COR-L47 (cell line): ENCODE results near the gene BORCS5.
A peak's percentile ranks its signal among the peaks of the same experiment; 100 is the strongest.
"Not testable (repeated sequence)": the region's sequence is repeated elsewhere in the genome, so short reads cannot be mapped to it uniquely, and the experiment has no call there.

Experiments used
- DNase-seq: peaks from one replicate; lab custom pipeline; 2025; lab: John Stamatoyannopoulos, UW

Gene BORCS5

DNA sequence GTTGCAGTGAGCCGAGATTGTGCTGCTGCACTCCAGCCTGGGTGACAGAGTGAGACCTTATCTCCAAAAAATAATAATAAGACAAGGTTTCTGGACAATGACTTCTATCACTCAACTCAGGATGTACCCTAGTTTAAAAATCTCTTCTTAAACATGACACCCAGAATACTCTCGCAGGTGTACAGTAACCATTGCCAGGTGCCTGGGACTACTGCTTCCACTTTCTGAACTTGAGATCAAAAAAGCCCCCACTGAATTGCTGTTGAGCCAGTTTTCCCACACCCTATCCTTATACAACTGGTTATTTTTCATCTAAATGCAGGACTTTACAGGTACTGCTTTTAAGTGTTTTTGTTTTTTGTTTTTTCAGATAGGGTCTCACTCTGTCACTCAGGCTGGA lies 36.3 kb downstream of the BORCS5 start:
- DNase-seq, result no peak

DNA sequence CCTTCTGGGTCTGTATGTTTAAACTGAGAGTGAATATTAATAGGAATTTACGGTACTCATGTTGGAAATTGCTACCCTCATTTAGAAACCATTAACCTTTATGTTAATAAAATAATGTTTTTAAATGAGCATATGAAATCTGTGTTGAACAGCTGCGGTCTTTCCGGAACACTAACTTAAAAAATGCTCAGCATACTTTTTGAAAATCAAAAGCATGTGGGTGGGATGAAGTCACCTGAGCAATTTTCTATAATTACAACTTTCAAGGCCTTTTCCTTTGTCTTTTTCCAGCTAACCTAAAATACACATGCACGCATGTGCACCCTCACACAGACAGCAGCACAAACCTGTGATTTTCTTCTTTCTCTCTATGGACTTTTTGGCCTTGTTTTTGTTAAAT lies 39.8 kb downstream of the BORCS5 start:
- DNase-seq, result peak; percentile 3

DNA sequence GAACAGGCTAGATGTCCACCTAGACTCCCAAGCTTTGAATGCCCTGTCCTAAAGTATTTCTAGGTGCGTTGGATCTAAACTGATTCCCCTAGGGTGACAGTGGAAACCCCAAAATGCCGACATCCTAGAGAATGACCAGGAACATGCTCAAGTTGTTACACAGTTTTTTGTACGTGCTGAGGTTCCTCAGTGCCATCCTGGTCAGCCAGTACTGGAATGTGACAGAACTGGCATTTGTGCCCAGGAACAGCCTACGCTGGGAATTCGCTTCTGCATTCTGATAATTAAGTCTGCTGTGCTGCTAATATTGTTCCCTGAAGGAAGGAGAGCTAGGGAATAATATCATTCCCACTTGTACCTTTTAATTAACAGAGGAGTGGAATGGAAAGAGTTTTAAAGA lies 40.3 kb downstream of the BORCS5 start:
- no peak for DNase-seq

DNA sequence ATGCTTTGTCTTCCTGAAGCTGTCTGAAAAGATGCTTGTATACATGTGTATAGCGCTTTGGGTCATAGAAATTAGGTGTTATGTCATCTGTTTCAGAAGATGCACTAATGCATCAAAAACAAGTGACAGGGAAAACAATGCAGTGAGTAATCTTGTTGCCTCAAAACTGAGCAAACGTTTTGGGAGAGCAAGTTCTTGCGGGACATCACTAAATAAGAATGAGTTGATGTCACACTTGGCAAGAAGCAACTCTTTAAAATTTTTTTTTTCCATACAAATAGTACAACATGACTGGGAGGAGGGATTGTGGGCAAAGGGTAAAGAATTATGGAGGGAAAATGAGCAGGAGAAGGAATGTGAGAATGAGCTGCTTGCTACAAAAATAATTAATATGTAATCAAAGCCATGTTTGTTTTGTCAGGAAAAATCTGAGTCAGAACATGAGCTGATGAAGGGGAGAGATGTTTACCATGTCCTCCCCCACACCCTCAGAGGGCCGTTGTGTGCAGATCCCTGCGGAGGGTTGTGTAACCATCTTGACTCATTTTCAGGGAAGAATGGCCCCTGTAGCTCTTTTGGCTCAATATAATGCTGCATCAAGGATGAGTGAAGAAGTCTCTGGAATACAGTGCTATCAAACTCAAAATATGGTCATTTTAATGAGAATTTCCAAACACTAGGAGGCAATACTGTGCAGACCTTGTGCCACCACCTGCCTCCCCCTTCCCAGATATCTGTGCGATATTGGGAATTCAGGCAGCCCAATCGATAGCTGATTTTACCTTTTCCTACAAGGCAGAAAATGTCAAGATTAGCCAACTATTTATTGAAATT lies 41.4 kb downstream of the BORCS5 start:
- DNase-seq, result peak; percentile 11

DNA sequence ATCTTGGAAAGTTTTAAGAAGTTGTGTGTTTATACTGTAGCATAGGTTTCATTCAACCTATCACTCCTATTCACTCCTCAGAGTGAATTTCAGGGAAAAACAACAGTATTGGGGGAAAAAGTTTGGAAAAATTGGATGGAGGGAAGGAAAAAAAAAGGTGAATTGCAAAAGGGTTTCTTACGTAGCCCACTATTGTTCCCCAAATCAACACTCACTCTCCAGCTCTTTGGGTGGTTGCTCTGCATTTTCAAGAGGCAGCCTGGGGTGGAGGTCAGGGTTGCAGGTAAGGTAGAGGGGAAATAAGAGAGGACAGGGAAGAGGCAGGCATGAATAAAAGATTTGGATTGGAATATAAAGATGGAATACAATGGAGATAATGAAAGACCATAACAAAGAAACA lies 42.3 kb downstream of the BORCS5 start:
- no peak for DNase-seq

DNA sequence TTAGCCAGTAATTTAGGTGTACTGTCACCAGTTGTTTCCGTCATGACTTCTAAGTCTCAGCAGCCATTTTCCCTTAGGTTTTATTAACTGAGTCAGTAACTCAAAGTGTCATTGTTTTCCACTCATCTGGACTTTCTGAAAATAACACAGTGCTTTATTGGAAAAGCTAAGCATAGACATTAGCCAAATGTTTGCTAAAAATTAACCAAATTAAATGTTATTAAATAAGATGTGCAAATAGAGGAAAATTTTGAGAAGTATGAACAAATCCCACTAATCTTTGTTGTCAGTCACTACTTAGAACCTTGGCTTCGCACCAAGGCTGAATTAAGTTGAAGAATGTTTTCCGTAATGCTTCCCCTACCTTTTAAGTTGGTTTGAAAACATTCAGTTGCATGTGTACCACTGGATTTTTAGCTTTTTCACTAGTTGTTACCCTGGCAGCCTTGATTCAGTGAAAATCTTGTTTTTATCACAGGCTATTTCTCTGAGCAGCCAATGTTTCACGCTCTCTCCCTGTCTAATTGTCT lies 43.0 kb downstream of the BORCS5 start:
- DNase-seq, result no peak

DNA sequence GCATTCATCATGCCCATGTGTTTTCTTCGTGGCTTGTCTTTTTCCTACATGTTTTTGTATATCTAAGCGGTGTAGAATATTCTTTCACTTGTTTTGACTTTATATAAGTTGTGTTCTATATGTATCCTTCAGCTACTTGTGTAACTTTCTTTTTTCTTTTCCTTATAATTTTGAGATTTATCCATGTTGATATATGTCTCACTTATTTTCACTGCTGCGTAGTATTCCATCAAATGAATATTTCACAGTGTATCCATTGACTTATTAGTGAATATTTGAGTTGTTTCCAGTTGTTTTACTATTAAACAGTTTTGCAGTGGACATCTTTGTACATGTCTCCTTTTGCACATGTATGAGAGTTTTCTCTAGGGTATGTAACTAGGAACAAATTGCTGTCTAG lies 43.9 kb downstream of the BORCS5 start:
- no peak for DNase-seq

DNA sequence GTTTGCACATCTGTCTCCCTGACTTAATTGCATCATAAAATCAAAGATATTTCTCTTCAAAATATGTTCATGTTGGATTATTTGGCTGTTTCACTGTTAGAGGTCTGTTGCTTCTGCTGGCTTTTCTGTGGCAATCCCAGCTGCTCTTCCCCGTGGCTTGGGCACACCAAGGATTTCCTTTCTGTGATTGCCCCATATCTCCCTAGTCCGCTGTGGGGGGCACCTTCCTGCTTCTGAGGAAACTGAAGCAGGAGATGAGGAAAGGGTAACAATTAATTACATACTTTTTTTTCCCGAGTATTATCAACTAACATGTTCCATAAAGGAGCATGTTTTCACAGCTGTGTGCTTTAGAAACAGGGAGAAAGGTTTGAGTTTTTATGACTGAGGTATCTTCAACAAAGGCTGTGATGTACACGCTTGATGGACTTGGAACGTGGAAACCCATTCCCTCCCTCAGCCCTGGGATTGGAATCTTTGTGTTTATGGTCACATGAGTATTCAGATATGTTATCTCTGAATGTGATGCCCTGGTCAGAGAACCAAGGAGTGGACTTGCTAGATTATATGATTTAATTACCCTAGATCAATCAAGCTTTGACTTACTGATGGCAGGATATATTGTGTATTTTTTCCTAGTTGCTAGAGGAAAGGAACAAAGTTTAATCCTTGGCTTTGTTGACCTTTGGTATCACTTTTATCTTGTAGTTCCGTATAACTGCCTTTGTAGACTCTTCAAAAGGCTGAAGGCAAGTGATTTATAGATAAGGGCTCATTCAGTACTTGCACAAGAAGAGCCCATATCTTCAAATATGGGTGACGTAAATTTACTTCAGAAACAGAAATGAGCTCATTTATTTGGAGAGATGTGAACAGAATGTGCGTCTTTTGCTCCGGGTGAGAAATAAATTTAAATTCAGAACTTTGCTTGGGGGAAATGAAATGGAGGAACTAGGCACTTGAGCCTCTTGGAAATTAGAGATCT lies 46.7 kb downstream of the BORCS5 start:
- DNase-seq, result no peak

DNA sequence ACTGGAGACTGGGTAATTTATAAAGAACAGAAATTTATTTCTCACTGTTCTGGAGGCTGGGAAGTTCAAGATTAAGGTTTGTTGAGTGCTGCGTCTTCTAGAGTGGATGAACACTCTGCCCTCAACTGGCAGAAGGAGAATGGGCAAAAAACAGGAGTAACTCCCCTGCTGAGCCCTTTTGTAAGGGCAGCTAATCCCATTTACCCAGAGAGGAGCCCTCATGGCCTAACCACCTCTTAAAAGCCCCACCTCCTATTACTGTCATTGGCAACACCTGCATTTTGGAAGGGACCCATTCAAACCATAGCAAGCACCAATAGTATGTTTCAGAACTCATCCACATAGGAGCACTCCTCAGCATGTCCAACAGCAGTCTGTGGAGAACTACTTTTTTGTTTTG lies 47.4 kb downstream of the BORCS5 start:
- no peak for DNase-seq

DNA sequence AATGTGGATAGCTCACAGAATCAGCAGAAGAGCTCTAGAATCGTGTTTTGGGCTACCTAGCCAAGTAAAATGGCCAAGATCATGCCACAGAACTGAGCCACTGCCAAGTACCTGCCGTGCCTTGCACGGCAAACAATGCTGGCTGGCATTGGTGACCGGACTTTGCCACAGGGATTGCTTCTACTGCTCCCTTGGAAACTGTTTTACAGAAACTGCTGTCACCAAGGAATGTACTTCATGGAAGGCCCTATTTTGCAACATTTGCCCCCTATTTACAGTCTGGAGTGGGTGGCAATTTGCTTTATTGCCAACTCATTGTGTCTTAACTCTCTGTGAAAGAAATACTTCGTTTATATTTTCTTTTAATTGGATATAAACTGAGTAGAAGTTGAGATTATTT lies 49.0 kb downstream of the BORCS5 start:
- no peak for DNase-seq

DNA sequence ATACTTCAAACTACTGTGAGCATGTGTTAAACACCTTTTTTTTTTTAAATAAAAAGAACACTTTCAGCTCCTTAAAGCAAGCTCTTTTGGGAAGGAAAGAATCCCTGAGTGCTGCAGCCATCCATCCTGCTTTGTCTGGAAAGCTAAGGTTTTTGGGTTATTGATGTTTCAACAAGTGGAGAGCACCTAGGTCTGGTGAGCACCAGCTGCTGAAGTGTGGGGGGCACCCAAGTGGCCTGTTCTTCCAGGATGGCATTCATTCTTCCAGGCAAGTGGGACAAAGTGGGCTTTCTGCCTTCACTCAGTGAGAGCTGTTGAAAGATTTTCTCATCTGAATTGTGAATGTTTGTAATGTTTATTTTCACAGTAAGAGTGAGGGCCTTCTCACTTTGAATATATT lies 49.9 kb downstream of the BORCS5 start:
- DNase-seq, result no peak

DNA sequence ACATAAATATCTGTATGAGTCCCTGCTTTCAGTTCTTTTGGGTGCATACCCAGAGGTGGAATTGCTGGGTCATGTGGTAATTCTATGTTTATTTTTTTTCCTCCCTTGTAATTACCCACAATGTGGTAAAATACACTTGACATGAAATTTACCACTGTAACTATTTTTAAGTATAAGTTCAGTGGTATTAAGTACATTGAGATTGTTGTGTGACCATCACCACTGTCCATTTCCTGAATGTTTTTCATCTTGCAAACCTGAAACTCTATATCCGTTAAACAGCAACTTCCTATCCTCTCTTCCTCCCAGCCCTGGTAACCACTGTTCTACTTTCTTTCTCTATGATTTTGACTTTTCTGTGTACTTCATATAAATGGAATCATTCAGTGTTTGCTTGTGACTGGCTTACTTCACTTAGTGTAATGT lies 51.4 kb downstream of the BORCS5 start:
- no peak for DNase-seq

DNA sequence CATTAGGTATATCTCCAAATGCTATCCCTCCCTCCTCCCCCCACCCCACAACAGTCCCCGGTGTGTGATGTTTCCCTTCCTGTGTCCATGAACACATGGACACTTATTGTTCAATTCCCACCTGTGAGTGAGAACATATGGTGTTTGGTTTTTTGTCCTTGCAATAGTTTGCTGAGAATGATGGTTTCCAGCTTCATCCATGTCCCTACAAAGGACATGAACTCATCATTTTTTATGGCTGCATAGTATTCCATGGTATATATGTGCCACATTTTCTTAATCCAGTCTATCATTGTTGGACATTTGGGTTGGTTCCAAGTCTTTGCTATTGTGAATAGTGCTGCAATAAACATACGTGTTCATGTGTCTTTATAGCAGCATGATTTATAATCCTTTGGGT lies 52.5 kb downstream of the BORCS5 start:
- not testable (repeated sequence) for DNase-seq

DNA sequence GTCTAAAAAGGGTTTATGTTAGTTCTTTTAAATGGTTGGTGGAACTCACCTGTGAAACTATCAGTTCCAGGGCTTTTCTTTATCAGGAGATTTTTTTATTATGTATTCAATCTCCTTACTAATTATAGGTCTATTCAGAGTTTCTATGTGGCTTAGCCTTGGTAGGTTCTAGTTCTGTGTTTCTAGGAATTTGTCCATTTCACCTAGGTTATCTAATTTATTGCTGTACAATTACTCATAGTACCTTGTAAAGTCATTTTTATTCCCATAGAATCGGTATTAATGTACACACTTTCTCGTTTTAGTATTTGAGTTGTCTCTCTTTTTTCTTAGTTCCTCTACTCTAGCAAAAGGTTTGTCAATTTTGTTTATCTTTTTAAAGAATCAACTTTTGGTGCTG lies 59.0 kb downstream of the BORCS5 start:
- no peak for DNase-seq

DNA sequence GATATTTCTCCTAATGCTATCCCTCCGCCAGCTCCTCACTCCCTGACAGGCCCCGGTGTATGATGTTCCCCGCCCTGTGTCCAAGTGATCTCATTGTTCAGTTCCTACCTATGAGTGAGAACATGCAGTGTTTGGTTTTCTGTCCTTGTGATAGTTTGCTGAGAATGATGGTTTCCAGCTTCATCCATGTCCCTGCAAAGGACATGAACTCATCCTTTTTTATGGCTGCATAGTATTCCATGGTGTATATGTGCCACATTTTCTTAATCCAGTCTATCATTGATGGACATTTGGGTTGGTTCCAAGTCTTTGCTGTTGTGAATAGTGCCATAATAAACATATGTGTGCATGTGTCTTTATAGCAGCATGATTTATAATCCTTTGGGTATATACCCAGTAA lies 62.3 kb downstream of the BORCS5 start:
- DNase-seq, result not testable (repeated sequence)

DNA sequence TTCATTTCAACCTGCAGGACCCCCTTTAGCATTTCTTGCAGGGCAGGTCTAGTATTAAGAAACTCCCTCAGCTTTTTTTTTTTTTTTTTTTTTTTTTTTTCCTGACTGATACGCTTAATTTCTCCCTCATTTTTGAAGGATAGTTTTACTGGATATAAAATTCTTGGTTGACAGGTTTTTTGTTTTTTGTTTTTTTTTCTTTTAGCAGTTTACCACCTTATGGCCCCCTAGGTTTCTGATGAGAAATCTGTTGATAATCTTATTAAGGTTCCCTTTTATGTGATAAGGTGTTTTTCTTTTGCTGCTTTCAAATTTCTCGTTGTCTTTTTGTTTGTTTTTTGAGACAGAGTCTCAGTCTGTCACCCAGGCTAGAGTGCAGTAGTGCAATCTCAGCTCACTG lies 66.5 kb downstream of the BORCS5 start:
- no peak for DNase-seq

DNA sequence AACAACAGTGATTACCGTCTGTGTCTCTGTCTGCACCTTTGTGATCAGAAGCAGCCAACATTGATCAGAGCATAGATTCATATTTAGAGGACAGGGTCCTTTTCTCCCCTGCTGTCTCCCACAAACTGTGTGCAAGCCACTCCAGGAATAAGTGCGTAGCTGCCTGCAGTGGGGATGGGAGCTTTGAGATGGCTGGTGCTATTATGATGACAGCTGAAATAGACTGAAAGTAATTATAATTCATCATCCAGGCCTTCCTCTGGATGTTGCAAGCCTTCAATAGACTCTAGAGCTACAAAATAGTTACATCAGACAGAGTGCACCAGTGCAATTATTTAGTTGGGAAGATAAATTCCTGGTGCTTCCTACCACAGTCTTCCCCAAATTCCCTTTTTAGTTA lies 68.1 kb downstream of the BORCS5 start:
- no peak for DNase-seq

DNA sequence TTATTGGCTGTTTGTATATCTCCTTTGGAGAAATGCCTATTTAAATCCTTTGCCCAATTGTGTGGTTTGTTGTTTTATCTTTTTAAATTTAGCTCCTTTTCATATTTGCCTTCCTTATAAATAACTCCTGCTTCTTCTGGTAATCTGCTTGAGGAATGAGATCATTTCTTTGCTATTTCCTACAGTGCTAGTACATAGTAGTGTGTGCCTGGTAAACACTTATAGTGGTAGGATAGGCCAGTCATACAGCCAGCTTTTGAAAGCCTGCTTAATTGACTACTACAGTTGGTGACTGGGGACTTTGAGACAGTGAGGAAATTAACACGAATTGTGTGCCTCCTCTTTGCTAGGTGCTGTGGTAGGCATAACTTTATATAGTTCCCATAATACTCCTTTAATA lies 68.7 kb downstream of the BORCS5 start:
- DNase-seq, result no peak

DNA sequence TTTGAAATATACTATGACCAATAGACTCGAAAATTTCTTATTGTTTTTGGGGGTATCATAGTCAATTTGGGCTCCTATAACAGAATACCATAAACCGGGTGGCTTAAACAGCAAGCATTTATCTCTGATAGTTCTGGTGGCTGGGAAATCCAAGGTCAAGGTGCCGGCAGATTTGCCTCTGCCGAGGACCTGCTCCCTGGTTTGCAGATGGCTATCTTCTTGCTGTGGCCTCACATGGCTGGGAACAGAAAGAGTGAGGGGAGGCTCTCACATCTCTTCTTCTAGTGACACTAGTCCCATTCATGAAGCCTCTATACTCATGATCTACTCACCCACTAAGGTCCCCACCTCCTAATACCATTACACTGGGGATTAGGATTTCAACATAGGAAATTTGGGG lies 70.7 kb downstream of the BORCS5 start:
- no peak for DNase-seq

DNA sequence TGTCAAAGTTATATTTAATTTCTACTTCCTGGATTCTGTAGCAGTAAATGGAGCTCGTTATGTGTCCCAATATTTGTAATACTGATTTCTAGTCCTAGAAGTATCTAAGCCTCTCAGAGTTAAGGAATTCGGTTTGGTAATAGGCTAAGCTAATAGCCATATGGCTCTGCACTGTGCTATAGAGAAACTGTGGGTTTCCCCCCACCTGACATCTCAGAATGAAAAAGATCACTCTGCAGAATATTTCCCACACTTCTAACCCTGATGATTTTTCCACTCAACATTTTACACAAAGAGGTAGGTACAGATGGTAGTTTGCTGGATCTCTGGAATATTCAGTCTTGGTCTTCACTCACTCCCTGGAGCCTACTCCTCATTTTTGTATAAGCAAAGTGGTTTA lies 71.2 kb downstream of the BORCS5 start:
- no peak for DNase-seq

DNA sequence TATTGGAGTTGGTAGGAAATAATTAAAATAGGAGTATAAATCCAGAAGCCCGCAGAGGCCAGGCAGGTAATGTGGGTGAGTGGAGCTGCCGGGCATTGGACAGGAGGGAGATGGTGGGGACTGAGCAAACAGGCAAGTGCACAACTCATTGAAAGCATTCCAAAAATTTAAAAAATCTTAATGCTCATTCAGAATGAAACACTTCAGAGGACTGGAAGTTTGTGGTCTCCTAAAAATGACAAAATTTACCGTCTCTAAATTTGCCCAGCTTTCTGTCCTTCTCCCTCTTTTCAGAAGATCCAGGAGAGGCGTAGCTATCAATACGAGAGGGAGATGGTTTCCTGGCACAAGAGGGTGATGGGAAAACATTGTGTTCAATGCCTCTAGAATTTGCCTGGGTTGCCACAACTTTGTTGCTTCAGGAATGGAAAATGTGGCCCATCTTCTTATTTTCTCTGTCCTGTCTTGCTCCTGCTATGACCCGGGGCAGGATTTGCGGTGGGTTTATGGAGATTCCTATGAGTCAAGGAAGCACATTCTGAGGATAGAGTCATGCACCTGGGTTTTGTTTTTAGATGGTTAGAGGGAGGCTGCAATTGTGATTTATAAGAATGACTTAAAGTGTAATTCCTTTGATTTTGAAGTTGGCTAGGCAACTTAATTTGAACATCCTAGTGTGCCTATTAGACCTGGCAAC lies 72.2 kb downstream of the BORCS5 start:
- DNase-seq, result no peak

DNA sequence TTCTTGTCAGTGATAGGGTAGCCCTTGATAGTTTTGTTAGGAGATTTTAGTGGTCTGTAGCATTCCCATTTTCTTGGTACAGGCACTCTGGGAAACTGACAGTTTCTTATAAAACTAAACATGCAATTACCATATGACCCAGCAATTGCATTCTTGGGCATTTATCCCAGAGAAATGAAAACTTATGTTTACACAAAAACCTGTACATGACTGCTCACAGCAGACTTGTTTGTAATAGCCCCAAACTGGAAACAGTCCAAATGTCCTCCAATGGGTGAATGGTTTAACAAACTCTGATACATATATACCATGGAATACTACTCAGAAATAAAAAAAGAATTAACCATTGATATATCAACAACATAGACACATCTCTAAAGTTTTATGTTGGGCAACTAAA lies 75.5 kb downstream of the BORCS5 start:
- peak; percentile 33 for DNase-seq
